CD4-positive, CD25-positive, alpha-beta regulatory T cell (primary cell): ENCODE results near the gene ATP8A2. TPM values are rescaled to one million over a fixed set of nuclear protein-coding genes. Genes with fewer than 3 reads are reported as not detected.

Source experiments
- ATAC-seq, 2 donors: fragments of 150-1000 bp; cut with Tn5 transposase; one replicate each; pipeline ENCODE4 v1.10.0; 2021; ENCODE audit warnings: low read depth in 2 of 2, moderate number of reproducible peaks in 2 of 2, moderate library complexity in 1 of 2
- DNase-seq, 3 donors: peaks; one replicate each; pipeline versions ENCODE4 v3.0.0 to v3.0.0-alpha.2; 2012 to 2022; ENCODE audit warnings: mixed read lengths in 1 of 3
- H3K27ac ChIP-seq: one replicate; pipeline ENCODE4 v1.7.0; 2013; ENCODE audit warnings: mild to moderate bottlenecking, low read length; ENCODE audit not compliant: insufficient read depth, poor library complexity, severe bottlenecking
- H3K27me3 ChIP-seq: one replicate; pipeline ENCODE4 v1.7.0; 2013; ENCODE audit warnings: low read length; ENCODE audit not compliant: control insufficient read depth, insufficient read depth
- H3K36me3 ChIP-seq: one replicate; pipeline ENCODE4 v1.7.0; 2013; ENCODE audit warnings: mild to moderate bottlenecking, low read length, moderate library complexity; ENCODE audit not compliant: control insufficient read depth, insufficient read depth
- H3K4me1 ChIP-seq: 2 replicates; pipeline ENCODE4 v1.7.0; 2013; ENCODE audit warnings: mild to moderate bottlenecking, low read length; ENCODE audit not compliant: insufficient read depth, control insufficient read depth, poor library complexity, severe bottlenecking
- H3K4me3 ChIP-seq: one replicate; pipeline ENCODE4 v1.7.0; 2013; ENCODE audit warnings: low read depth, mild to moderate bottlenecking, low read length, moderate library complexity
- H3K9me3 ChIP-seq, 2 experiments: 1 replicate in 1 of 2; 2 replicates in 1 of 2; pipeline ENCODE4 v1.7.0; 2013; ENCODE audit warnings: low read length in 2 of 2, mild to moderate bottlenecking in 1 of 2, moderate library complexity in 1 of 2; ENCODE audit not compliant: control insufficient read depth in 2 of 2
- H3K27ac Mint-ChIP-seq, 3 donors: one replicate each; pipeline ENCODE4 v1.8.0; 2020 to 2022; ENCODE audit warnings: mild to moderate bottlenecking in 3 of 3, mixed read lengths in 3 of 3, moderate library complexity in 2 of 3
- H3K27me3 Mint-ChIP-seq: one replicate; pipeline ENCODE4 v1.8.0; 2022; ENCODE audit warnings: mild to moderate bottlenecking, mixed read lengths
- H3K36me3 Mint-ChIP-seq: one replicate; pipeline ENCODE4 v1.8.0; 2020; ENCODE audit warnings: mixed read lengths
- H3K4me1 Mint-ChIP-seq, 4 donors: one replicate each; pipeline ENCODE4 v1.8.0; 2020 to 2022; ENCODE audit warnings: mixed read lengths in 4 of 4, mild to moderate bottlenecking in 1 of 4
- H3K4me3 Mint-ChIP-seq, 4 donors: one replicate each; pipeline ENCODE4 v1.8.0; 2020 to 2022; ENCODE audit warnings: mild to moderate bottlenecking in 4 of 4, mixed read lengths in 4 of 4, moderate library complexity in 3 of 4
- H3K9me3 Mint-ChIP-seq, 7 donors: one replicate each; pipeline ENCODE4 v1.8.0; 2020 to 2022; ENCODE audit warnings: mixed read lengths in 7 of 7, mild to moderate bottlenecking in 3 of 7, moderate library complexity in 2 of 7
- polyA plus RNA-seq, 4 donors: library from polyadenylated mRNA; unstranded; fragments of 300-500 nt; fragmentation: Illumina TruSeq; gene quantifications; one replicate each; pipeline ENCODE4 v1.2.3, GENCODE V29; 2021
- total RNA-seq: library from RNA; stranded (reverse); gene quantifications from one replicate; pipeline ENCODE4 v1.2.3, GENCODE V29; 2022

The ATP8A2 gene
- total and polyA plus RNA-seq, 5 donors from 2014 or later, result 0.29 to 0.68 (median 0.55) TPM

- peak overlapping the region; percentile 81 for H3K4me3 ChIP-seq
- DNase-seq (no peak), ATAC-seq (no peak)
- Mint-ChIP-seq H3K9me3 (peaks cover 0 to 4% (median 0%) of the 10 kb centered on the region in 7 donors), H3K27ac (no peak overlapping the region), H3K4me1 (peaks cover 13 to 23% (median 18%) of the 10 kb centered on the region in 4 donors), H3K4me3 (no peak overlapping the region), H3K36me3 (no peaks in the 10 kb centered on the region), H3K27me3 (peaks cover 29% of the 10 kb centered on the region)
- H3K27me3 ChIP-seq, result no peaks in the 10 kb centered on the region
- no peaks in the 10 kb centered on the region for H3K36me3 ChIP-seq
- no peak overlapping the region for H3K27ac ChIP-seq
- H3K9me3 ChIP-seq, result no peaks in the 10 kb centered on the region
- H3K4me1 ChIP-seq, result peaks cover 47% of the 10 kb centered on the region
Observed at GRCh38 chr13:25902455-25902854, 530.7 kb downstream of the ATP8A2 start.

- H3K27me3 ChIP-seq, result no peaks in the 10 kb centered on the region
- H3K27me3 Mint-ChIP-seq, result peaks cover 29% of the 10 kb centered on the region
- H3K9me3 Mint-ChIP-seq, result peaks cover 0 to 3% (median 0%) of the 10 kb centered on the region in 7 donors
- ATAC-seq, result no peak
- H3K36me3 ChIP-seq, result no peaks in the 10 kb centered on the region
- H3K27ac ChIP-seq, result no peak overlapping the region
- DNase-seq, result peak in 1 of 3 donors; percentile 7
- no peak overlapping the region for H3K4me3 Mint-ChIP-seq
- H3K4me1 Mint-ChIP-seq, result peaks cover 13 to 23% (median 18%) of the 10 kb centered on the region in 4 donors
- no peaks in the 10 kb centered on the region for H3K36me3 Mint-ChIP-seq
- peak overlapping the region; percentile 81 for H3K4me3 ChIP-seq
- no peak overlapping the region for H3K27ac Mint-ChIP-seq
- H3K4me1 ChIP-seq, result peaks cover 47% of the 10 kb centered on the region
- H3K9me3 ChIP-seq, result no peaks in the 10 kb centered on the region
Observed at GRCh38 chr13:25902891-25903341, 531.1 kb downstream of the ATP8A2 start.

- H3K27ac Mint-ChIP-seq, result no peak overlapping the region
Observed at GRCh38 chr13:25904830-25905229, 533.1 kb downstream of the ATP8A2 start.

GRCh38 chr13:25905611-25906010 lies 533.8 kb downstream of the ATP8A2 start:
- ATAC-seq, result no peak
- peaks cover 3 to 13% (median 6%) of the 10 kb centered on the region in 4 donors for H3K4me1 Mint-ChIP-seq
- no peak for DNase-seq
- H3K9me3 Mint-ChIP-seq, result no peaks in the 10 kb centered on the region
- no peaks in the 10 kb centered on the region for H3K36me3 Mint-ChIP-seq
- peaks cover 7% of the 10 kb centered on the region for H3K27me3 Mint-ChIP-seq
- H3K36me3 ChIP-seq, result no peaks in the 10 kb centered on the region
- no peak overlapping the region for H3K4me3 Mint-ChIP-seq
- no peaks in the 10 kb centered on the region for H3K9me3 ChIP-seq
- no peaks in the 10 kb centered on the region for H3K27me3 ChIP-seq
- peak overlapping the region; percentile 45 for H3K27ac ChIP-seq
- H3K27ac Mint-ChIP-seq, result no peak overlapping the region
- peaks cover 42% of the 10 kb centered on the region for H3K4me1 ChIP-seq
- H3K4me3 ChIP-seq, result no peak overlapping the region

More at GRCh38 chr13:25904830-25905229, 533.1 kb downstream of the ATP8A2 start:
- Mint-ChIP-seq H3K27me3 (peaks cover 15% of the 10 kb centered on the region), H3K4me1 (peaks cover 6 to 13% (median 10%) of the 10 kb centered on the region in 4 donors), H3K4me3 (no peak overlapping the region), H3K9me3 (no peaks in the 10 kb centered on the region), H3K36me3 (no peaks in the 10 kb centered on the region)
- Histone ChIP-seq H3K27me3 (no peaks in the 10 kb centered on the region), H3K4me3 (no peak overlapping the region), H3K27ac (no peak overlapping the region), H3K36me3 (no peaks in the 10 kb centered on the region), H3K4me1 (peaks cover 42% of the 10 kb centered on the region), H3K9me3 (no peaks in the 10 kb centered on the region)
- ATAC-seq (no peak), DNase-seq (no peak)

- no peak for ATAC-seq
- no peaks in the 10 kb centered on the region for H3K9me3 Mint-ChIP-seq
- H3K4me3 Mint-ChIP-seq, result no peak overlapping the region
- DNase-seq, result peak in 1 of 3 donors; percentile 56
- Histone ChIP-seq H3K4me1 (peaks cover 37% of the 10 kb centered on the region), H3K36me3 (no peaks in the 10 kb centered on the region), H3K4me3 (peak overlapping the region; percentile 35), H3K9me3 (no peaks in the 10 kb centered on the region), H3K27ac (peak overlapping the region; percentile 45), H3K27me3 (no peaks in the 10 kb centered on the region)
- H3K36me3 Mint-ChIP-seq, result no peaks in the 10 kb centered on the region
- peaks cover 0 to 13% (median 2%) of the 10 kb centered on the region in 4 donors for H3K4me1 Mint-ChIP-seq
- H3K27ac Mint-ChIP-seq, result no peak overlapping the region
- H3K27me3 Mint-ChIP-seq, result peaks cover 7% of the 10 kb centered on the region
Observed at GRCh38 chr13:25906191-25906661, 534.5 kb downstream of the ATP8A2 start.

- Mint-ChIP-seq H3K4me3 (no peak overlapping the region), H3K4me1 (no peaks in the 10 kb centered on the region), H3K27me3 (peaks cover 7% of the 10 kb centered on the region), H3K27ac (no peak overlapping the region), H3K36me3 (no peaks in the 10 kb centered on the region), H3K9me3 (no peaks in the 10 kb centered on the region)
- H3K27ac ChIP-seq, result no peak overlapping the region
- no peaks in the 10 kb centered on the region for H3K36me3 ChIP-seq
- no peak overlapping the region for H3K4me3 ChIP-seq
- DNase-seq (no peak), ATAC-seq (no peak)
- no peaks in the 10 kb centered on the region for H3K9me3 ChIP-seq
- H3K27me3 ChIP-seq, result no peaks in the 10 kb centered on the region
- H3K4me1 ChIP-seq, result peaks cover 18% of the 10 kb centered on the region
Observed at GRCh38 chr13:25908366-25908765, 536.6 kb downstream of the ATP8A2 start.

GRCh38 chr13:25910243-25910642 lies 538.5 kb downstream of the ATP8A2 start:
- Histone ChIP-seq H3K4me1 (peaks cover 12% of the 10 kb centered on the region), H3K9me3 (no peaks in the 10 kb centered on the region), H3K4me3 (no peak overlapping the region), H3K27me3 (no peaks in the 10 kb centered on the region), H3K36me3 (no peaks in the 10 kb centered on the region), H3K27ac (no peak overlapping the region)
- H3K4me3 Mint-ChIP-seq, result no peak overlapping the region
- peaks cover 11% of the 10 kb centered on the region for H3K27me3 Mint-ChIP-seq
- no peaks in the 10 kb centered on the region for H3K4me1 Mint-ChIP-seq
- no peaks in the 10 kb centered on the region for H3K36me3 Mint-ChIP-seq
- no peak overlapping the region for H3K27ac Mint-ChIP-seq
- ATAC-seq (no peak), DNase-seq (no peak)
- H3K9me3 Mint-ChIP-seq, result no peaks in the 10 kb centered on the region

GRCh38 chr13:25910991-25911419 lies 539.2 kb downstream of the ATP8A2 start:
- ATAC-seq (no peak), DNase-seq (no peak)
- H3K4me3 Mint-ChIP-seq, result no peak overlapping the region
- H3K4me1 Mint-ChIP-seq, result no peaks in the 10 kb centered on the region
- Histone ChIP-seq H3K9me3 (no peaks in the 10 kb centered on the region), H3K27ac (no peak overlapping the region), H3K27me3 (no peaks in the 10 kb centered on the region), H3K36me3 (no peaks in the 10 kb centered on the region), H3K4me1 (peaks cover 7% of the 10 kb centered on the region), H3K4me3 (no peak overlapping the region)
- H3K27me3 Mint-ChIP-seq, result peaks cover 11% of the 10 kb centered on the region
- H3K36me3 Mint-ChIP-seq, result no peaks in the 10 kb centered on the region
- H3K9me3 Mint-ChIP-seq, result no peaks in the 10 kb centered on the region
- no peak overlapping the region for H3K27ac Mint-ChIP-seq
